T1000 (cell line): Measurements from ENCODE around the gene PAFAH2.
A peak's percentile ranks its signal among the peaks of the same experiment; 100 is the strongest.

Experiments used
- DNase-seq: peaks from one replicate; lab custom pipeline; 2025; ENCODE audit warnings: mixed read lengths; lab: John Stamatoyannopoulos, UW

PAFAH2 gene

DNA sequence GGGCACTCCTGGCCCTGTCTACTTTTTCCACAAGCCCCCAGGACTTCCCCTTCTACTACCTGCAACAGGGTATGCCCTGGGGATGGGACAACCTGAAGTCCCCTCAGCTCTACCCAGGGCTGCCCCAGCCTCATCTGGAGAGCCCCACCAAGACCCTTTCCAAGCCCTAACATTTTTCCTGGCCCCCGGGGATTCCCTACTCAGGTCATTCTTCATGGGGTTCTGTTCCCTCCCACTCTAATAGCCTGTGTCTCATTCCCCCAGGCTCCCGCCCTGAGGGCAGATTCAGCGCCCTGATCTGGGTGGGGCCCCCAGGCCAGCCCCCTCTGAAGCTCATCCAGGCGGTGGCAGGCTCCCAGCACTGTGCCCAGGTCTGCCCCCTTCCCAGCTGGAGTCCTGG is 33.3 kb upstream of the PAFAH2 start:
- no peak for DNase-seq

DNA sequence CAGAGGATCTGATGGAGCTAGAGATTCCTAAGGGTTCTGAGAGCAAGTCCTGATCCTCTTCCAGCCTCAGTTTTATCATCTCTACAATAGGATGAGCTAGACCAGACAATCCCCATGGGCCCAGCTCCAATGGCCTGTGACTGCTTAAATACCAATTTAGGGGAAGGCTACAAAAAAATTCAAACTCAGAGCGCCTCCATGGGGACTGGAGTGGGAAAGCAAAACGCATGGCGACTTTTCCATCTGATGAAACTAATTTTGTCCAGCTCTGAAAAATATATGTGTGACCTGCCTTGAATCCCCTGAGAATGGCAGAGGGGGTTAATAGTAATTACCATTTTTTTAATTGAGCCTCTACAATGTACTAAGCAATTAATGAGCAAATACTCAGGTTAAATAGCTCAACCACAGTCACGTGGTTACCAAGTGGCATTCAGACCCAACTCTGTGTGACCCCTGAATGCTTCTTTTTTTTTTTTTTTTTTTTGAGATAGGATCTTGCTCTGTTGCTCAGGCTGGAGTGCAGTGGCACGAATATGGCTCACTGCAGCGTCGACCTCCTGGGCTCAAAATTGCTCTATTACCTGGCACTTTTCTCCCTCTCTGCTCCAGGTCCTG is 32.1 kb upstream of the PAFAH2 start:
- DNase-seq = no peak

DNA sequence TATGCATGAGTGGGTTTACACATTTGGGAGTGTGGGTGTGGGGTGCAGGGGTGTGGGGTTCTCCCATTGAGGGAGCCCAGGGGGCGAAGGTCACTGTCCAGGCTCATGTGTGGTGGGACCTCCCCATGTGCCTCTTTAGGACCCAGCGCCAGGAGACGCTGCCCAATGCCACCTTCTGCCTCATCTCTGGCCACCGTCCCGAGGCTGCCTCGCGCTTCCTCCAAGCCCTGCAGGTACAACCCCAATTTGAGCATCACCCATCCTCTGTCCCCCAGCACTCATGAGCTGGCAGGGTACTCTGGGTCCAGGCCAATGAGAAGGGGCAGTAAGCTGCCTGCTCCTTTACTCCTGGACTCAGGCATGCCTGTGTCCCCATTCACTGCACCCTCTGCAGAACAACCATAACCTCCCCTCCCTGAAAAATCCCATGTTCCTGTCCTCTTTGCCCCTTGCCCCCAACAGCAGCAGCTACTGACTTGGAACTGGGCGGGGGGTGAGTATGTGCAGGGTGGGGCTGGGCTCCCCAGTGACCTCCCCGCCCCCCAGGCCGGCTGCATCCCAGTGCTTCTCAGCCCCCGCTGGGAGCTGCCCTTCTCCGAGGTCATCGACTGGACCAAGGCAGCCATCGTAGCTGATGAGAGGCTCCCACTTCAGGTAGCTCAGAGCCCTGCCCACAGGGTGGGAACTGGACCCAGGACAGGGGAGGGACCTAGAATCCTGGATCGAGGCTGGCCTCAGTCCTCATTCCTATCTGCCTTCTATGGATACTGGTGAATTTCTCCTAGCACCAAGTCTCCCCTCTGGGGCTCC is 31.4 kb upstream of the PAFAH2 start:
- DNase-seq = no peak

DNA sequence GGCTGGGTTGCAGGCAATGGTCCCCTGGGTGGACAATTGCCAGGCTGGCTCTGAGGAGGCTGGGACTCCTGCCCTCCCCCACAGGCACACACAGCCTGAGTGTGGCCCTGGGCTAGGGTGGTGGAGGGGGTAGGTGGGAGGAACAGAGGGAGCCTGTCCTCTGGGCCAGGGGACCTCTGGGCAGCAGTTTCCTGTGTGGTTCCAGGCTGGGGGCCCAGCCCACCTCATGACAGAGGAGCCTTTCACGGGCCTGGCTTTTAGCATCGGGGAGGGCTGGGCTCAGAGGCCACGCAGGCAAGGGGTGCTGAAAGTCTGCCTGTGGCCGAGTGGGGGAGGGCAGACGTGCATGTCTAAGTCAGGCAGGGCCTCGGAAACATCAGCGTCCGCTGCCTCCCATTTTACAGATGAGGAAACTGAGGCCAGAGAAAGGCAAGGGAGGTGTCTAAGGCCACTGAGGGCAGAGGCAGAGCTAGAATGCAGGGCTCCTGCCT is 30.7 kb upstream of the PAFAH2 start:
- no peak for DNase-seq

DNA sequence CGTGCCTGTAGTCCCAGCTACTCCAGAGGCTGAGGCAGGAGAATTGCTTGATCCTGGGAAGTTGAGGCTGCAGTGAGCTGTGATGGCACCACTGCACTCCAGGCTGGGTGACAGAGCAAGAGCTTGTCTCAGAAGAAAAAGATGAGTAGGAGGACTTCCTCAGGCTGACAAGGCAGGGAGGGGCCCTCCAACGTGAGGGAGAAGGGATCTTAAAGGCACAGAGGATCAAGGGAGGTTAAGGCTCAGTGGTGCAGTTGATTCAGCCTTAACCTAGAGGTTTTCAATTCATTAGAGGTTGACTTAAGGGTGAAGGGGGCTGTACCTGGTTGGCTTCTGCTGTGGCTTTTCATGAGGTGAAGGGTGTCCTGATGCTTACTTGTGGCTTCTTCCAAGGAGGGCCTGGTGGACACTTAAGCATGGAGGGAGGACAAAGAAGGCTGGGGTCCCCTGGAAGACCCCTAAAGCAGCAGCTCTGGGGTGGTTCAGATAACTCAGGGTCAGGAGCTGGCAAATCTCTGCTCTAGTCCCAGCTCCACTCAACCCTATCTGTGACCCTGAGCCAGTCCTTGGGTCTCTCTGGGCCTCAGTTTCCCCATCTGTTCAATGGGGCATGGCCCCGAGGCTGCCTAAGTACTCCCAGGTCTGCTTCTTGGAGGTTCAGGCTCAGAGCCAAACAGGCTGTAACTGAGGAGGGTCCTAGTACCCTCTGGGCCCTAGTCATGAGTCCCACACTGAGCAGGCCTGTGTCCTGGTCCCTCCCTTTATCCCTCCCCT is 30.0 kb upstream of the PAFAH2 start:
- no peak for DNase-seq

DNA sequence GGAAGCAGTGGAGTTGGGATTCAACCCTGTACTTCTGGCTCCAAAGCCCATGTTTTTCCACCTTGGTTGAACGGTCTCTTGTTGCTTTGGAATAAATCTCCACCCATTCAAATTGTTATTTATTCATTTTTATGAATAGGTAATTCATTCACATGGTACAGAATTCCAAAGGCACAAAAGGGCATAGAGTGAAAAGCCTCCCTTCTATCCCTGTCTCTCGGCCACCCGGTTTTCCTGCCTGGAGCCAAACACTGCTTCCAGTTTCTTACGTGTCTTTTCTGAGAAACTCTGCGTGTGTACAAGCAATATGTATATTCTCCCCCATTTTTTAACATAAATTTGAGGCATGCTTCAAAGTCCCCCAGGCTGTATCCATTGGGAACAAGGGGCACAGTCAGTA is 27.7 kb upstream of the PAFAH2 start:
- no peak for DNase-seq

DNA sequence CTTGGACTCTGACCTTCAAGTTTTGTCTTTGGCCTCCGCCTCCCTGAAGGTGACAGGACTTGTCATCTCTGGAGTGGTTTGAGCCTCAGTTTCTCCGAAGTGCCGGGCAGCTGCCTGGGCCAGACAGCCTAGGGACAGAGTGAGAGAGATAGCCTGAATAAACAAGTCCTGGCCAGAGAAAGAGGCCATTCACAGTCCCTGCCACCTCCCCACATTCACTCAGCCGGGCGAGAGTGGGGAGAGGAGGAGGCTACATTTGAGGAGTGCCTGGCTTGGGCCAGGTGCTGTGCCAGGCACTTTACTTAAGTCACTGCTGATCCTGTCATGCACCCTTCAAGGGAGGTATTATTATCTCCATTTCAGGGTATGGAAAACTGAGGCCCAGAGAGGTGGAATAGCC is 27.2 kb upstream of the PAFAH2 start:
- no peak for DNase-seq

DNA sequence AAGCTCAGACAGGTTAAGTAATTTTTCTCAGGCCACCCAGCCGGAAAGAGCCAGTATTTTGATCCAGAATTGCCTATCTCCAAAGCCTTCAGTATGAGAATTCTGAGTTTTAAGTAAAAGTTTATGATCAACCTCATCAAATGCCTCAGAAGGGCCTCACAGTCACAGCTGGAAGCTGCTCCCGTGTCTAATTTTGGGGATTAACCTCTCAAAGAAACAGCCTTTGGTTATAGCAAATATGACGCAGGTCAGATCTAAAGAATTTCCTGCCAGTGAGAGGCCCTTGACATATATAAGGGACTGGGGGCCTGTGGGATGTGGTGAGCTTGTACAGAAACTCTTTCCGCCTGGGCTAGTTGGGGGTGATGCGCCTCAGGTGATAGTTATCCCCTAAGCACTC is 26.0 kb upstream of the PAFAH2 start:
- no peak for DNase-seq

DNA sequence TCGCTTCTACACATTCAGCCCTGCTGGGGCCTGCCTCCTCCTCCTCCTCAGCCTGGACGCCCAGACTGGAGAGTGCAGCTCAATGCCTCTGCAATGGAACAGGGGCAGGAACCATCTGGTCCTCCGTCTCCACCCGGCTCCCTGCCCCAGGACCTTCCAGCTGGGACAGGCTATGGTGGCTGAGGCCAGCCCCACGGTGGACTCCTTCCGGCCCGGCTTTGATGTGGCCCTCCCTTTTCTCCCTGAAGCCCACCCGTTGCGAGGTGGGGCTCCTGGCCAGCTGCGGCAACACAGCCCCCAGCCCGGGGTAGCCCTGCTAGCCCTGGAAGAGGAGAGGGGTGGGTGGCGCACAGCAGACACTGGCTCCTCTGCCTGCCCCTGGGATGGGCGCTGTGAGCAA is 25.1 kb upstream of the PAFAH2 start:
- DNase-seq = no peak

DNA sequence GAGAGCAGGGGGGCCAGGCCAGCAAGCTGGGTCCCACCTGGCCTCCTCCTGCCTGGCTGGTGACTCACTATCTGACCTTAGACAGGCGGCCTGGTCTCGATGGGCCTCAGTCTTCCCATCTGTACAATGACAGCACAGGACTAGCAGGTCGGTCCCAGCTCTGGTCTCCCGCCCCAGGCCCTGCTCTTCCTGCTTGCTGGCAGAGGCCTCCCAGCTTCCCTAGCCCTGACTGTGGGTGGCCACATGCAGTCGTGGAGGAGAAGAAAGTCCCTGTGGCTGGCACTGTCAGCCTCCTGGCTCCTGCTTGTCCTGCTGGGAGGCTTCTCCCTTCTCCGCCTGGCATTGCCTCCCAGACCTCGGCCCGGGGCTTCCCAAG is 24.5 kb upstream of the PAFAH2 start:
- no peak for DNase-seq

DNA sequence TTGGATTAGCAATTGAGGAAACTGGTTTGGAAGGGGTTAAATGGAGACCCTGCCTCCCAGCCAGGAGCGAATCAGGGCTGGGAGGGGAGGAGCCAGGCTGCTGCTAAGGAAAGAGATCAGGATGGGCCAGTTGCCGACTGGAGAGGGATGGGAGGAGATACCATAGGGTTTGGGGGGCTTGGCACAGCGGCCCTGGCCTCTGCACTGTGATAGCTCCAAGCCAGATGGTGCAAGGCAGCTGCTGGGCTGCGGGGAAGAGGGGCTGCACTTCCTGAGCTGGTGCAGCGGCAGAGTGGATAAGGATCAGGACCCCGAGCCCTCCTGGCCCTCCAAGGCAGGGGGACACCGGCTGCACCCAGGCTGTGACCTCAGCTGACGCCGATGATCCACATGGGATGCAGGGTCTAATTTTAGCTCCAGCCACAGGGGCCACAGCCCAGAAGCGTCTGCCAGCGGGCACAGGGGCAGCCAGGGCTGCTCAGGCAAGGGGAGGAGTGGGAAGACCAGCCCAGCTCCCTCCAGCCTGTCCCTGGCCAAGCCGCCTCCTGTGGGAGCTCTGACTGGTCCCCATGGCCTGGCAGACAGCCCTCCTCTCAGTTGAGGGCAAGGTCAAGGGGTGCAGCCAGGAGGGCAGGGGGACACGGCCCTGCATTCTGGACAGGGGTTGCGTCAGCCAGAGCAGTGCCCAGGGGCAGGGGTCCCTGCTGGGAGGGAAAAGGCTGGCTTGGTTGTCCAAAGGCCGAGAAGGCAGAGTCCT is 24.0 kb upstream of the PAFAH2 start, which contains the start of gene EXTL1:
Gene EXTL1 (plus strand): TSS at position 129 of the 757 bp plus-strand sequence. CDS start 872 bp downstream, outside the sequence.
- no peak for DNase-seq

DNA sequence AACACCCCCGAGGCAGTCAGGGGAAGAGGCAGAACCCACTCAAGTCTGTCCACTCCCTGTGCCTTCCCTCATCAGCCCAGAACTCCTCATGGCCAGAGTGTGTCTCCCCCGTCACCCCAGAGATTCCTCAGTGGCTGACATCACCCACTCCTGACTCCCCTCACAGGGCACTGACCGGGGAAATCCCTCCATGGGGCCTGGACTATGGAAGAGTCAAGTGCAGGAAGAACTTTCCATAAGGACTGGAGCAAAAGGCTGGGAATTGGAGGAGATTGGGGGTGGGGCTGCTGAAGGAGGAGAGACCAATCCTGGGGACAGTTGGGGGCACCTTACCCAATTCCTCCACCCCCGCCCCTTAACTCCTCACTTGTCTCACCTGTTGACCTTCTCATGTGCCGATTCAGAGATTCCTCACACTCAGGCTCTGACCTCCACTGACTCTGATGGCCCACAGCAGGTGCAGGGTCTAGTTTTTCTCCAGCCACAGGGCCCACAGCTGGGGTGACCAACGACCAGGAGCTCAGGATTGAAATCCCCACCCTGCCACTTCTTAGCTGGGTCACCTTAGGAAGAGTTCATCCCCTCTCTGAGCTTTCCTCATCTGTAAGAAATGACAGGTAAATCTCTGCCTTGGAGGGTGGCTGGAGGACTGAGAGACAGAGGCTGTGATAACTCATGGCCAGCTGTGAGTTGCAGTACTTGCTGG is 23.2 kb upstream of the PAFAH2 start:
- no peak for DNase-seq

DNA sequence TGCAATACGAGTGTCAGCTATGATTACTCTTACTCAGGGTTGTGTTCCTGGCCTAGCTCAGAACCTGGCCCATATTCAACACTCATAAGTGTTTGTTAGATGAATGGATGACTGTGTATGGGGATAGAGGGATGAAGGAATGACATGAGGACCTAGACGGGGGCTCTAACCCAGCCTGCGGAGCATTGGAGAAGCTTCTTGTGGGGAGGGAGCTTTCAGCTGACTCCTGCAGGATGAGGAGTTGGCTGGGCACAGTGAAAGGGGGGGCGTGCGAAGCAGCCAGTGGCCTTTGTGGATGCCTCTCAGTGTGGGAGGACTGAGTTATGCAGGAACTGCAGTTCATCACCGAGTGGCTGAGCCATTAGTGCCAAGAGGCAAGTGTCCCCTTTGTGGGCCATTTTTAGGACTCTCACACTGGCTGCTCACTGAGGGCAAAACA is 22.5 kb upstream of the PAFAH2 start:
- DNase-seq = no peak

DNA sequence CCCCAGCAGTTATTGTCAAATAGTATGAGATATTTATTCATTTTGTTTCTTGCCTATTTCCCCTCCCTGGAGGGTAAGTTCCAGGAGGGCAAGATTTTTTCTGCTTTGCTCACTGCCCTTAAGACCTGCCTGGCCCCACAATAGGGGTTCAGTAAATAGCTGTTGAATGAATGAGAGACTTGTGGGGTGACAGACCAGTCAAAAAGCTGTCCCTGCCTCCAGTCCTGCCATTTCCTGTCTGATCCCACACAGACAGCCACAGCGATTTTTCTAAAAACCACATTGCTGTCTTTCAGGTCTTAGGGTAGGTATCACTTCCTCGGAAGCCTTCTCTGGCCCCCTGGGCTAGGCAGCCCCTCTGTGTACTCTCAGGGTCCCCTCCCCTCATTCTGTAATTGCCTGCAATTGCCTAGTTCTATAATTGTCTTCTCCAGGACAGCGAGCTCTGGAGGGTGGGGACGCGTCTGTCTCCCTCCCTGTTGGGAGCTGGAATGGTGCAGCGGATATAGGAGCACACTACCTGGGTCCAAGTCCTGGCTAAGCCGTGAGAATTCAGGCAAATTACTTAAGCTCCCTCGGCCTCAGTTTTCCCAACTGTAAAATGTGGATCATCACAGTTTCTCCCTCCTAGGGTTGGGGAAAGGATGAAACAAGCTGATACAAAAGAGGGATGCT is 21.9 kb upstream of the PAFAH2 start:
- peak; percentile 24 for DNase-seq

DNA sequence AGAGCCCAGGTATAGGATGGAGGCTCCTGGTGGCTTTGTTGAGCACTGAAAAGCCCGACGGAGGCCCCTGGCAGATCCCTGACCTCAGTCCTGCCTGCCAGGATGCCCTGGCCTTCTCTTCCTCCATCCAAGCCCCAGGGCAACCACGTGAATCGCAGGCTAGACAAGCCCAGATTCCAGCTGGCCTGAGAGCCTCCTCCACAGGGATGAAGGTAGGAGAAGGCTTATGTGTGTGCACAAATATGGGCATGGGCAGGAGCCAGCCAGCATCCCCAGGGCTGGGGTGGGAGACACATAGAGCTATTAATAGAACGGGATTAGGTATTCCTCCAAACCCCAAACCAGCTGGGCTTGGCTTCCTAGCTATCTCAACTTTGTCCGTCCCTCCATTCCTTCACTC is 19.7 kb upstream of the PAFAH2 start:
- DNase-seq = no peak

DNA sequence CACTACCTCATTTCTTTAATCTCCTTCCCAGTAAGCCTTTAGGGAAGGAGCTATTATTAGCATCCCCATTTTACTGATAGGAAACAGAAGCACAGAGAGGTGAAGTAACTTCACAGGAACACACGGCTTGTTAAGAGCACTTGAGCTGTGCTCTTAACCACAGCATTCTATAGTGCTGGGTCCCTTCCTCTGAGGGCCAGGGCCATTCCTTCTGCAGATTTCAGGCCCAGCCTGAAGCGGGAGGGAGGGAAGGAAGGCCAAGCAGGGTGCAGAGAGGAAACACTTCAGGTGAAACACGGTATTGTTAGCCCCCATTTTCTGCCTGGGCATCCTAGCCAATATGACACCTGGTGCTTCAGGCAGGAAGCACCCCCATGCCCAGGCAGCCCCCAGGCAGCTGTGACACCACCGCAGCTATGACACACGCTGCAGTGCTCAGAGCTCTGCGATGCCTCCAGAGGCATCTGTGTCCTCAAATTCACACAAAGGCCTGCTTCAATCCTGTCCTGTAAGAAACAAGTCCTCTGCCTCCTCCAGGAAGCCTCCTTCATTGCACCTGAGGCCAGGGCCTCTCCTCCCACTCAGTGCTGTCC is 19.2 kb upstream of the PAFAH2 start:
- DNase-seq = no peak

DNA sequence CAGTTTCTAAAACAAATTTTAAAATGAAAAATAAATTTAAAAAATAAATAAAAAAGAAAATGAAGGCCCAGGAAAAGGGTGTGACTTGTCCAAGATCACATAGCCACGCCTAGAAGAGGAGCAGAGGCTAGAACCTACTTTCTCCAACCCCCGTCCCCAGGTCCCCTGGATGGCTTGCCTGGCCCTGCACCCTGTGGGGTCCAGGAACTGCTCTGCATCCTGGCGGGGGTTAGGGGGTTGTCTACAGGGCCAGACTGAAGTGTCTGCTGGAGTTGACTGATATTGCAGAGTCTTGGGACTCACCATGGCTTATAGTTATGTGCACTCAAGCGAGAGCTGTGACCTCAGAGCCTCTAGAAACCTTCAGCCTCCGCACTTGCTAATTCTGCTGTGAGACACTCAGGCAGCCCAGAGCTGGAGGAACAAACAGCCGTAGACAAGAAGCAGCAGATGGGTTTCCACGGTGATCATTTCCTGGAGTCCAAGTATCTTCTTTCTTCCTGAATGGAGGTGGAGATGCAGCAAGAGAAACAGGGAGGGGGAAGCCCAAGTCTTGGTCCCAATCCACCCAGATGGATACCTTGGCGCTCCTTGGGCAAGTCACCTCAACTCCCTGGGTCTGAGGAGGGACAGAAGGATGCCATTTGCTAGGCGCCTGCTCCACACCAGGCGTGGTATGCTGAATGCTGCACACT is 18.5 kb upstream of the PAFAH2 start:
- no peak for DNase-seq

DNA sequence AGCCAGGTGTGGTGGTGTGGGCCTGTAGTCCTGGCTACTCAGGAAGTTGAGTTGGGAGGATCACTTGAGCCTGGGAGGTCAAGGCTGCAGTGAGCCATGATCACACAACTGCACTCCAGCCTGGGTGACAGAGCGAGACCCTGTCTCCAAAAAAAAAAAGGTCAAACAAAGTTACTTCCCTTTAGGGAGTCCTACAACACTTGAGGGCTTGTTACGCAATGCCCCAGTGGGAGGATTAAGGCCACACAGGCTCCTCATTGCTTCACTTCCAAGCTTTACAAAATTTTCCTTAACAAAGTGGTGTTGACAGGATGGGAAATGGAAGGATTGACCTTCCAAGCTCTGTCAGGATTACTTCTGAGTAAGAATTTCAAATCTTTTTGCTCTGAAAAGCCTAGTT is 17.5 kb upstream of the PAFAH2 start:
- DNase-seq = no peak

DNA sequence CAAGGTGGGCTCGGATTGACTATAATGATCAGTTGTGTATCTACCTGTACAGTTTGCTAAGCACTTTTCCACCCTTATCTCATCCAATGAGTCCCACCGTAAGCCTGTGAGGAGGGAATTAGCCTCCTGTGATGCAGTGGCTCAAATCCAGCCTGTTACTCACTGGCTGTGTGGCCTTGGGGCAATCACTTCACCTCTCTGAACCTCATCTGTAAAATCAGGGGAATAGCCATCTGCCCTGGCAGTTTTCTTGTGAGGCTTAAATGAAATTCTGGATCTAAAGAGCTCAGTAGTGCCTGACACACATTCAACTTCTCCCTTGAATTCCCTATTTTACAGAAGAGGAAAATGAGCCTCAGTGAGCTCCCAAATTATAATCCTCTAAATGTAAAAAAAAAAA is 16.3 kb upstream of the PAFAH2 start:
- DNase-seq = no peak

DNA sequence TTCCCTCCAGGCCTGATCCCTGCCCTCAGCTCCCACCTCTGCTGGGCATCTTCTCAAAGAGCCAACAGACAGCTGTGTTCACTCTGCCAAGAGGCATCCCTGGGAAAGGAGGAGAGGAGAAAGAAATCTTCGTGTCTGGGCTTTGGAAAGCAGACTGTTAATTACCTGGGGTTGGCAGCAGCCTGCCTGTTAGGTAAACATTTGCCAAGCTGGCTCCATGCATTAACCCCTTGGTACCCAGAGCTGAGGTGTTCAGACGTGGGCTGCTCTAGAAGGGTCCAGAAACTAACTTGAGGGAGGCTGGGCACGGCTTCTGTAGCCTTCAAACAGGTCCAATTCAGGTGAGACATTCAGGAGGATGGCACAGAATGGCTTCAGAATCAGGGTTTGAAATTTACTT is 15.0 kb upstream of the PAFAH2 start:
- DNase-seq = no peak
